Stimulated activated CD4-positive, alpha-beta T cell treated with anti-CD3 and anti-CD28 coated beads, Interleukin-15, amount 100 ng/mL, for 48 hours (primary cell): ENCODE measurements around the gene FKBP1A.

Experiments used
- DNase-seq, 2 donors: peaks; one replicate each; pipeline ENCODE4 v3.0.0-alpha.2; 2020; ENCODE audit warnings: low read depth in 2 of 2

Gene FKBP1A

DNA sequence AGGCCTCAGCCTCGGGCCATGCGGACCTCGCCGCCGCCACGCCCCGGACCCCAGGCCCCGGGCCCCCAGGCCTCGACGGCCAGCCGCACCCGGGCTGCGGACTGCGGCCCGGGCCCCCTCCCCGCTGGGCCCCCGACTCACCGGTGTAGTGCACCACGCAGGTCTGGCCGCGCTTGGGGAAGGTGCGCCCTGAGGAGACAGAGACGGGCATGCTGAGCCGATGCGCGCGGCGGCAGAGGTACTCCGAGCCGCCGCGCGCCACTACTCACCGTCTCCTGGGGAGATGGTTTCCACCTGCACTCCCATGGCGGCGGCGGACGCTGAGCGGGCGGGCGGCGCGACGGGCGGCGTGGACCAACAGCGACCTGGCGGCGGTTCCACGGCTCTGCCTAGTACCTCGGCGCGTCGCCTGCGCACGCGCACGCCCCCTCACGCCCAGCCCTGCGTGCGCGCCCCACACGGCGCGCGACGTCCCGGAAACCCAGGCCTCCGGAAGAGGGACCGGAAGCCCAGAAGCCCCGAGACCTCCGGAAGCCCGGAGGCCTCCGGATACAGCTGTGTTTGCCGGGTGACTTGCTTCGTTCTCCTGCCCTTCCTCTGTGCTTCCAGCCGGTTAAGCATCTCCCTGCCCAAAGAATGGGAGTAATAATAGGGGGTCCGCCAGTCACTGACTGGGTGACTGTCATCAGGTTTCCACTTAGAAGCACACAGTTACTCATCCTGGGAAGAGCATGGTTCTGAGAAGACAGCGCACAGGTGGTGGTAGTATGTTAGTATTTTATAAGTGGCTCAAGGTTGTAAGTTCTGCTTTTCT is at the start of gene FKBP1A:
FKBP1A (minus strand) TSS at position 362 of the 814 bp plus-strand sequence; CDS start at position 306, 56 bp downstream.
- peak; percentile 77 to 89 for DNase-seq

DNA sequence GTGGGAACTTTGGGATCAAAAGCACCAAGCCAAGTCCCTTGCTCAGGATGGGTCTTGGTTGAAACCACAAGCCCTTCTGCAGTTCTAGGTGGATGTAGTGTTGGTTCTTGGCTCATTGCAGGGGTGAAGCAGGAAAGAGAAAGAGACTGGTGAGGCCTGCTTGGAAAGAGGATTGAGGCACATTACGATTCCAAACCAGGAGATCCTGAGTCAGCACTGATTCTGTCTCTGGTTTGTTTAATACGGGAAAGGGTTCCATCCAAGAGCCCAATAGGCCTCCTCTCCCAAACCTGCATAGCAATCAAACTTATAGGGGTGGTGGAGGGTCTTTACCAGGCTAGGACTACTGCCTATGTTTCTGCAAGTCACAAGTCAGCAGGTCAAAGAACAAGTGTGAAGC is 49.5 kb upstream of the FKBP1A start:
- no peak for DNase-seq

DNA sequence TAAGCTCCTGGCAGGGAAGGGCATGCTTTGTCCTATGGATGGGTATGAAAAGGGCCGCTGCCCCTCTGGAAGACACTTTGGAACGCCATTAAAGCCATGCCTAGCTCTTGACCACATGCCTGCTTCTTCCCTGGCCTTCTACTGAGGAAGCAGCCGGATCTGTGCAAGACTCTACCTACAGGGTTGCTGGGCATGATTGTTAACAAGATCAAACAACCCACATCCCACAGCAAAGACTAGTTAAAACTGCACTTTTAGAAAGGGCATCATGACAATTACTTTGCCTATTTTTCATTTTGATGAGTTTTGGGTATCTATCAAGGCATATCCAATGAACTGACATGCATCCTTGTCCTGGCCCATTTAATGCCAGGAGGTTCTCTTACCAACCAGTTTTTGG is 48.3 kb upstream of the FKBP1A start:
- no peak for DNase-seq

DNA sequence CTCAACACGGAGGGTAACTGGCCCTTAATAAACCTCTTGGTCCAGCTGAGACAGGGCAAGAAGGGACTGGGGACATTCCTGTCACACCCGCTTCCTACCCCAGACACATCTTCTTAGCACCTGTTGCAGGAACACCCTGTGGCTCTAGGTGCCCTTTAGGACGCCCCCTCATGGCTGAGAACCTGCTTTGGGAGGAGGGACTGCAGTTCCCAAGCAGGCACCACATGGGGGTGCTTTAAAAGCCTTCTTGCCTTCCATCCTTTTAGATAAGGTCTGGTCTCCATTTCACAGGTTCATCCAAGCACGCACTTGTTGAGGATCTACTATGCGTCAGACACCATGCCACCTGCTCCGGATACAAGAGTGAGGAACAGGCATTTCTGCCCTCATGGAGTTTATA is 47.2 kb upstream of the FKBP1A start:
- no peak for DNase-seq

DNA sequence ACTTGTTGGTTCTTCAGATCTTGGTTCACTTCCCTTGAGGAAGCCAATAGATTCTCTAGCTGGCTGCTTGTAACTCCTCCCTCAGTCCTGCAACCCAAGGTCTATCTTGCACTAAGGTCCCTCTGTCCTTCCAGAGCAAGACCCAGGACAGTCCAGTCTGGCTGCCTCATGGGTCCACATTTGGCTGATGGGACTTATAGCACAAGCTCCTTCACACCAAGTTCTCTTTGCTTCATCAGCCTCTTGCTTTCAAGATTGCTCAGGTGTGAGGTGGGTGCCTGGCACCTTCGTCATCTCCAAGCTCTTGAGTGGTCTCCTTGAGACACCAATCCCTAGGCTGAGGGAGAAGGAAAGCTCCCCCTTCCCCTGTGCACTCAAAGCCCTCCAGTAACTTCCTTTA is 45.5 kb upstream of the FKBP1A start:
- no peak for DNase-seq

DNA sequence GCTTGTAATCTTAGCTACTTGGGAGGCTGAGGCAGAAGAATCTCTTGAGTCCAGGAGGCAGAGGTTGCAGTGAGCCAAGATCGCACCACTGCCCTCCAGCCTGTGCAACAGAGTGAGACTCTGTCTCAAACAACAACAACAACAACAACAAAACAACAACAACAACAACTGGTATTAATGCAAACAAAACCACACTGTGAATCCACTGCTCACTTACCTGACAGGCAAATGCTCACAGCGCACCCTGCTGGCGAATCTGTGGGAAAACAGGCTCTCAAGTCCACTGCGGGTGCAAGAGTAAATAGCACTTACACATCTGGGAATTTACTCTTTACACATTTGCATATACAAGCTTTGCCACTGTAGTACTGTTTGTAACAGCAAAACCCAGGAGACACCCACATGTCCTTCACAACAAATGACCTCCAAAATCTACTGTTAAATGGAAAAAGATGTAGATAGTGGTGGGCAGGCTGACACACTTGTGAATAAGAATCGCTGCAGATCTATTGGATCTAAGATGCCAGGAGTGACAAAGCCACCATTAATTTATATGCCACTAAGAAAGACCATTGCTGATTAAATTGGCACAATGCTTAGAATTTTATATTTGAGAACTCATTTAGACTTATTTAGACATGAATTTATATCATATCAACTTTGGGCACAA is 44.5 kb upstream of the FKBP1A start:
- peak; percentile 59 to 68 for DNase-seq

DNA sequence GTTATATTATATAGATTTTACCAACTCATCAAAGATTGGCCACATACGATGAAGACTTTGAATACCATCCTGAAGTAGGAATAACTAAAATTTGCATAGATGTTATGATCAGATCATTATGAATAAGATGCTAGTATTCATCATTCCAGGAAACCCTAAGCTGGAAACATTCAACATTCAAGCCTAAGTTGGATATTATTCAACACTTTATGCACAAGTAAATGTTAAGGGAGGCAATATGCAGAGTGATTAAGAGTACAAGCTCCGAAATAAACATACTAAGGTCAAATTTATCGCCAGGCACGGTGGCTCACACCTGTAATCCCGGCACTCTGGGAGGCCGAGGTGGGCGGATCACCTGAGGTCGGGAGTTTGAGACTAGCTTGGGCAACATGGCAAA is 43.4 kb upstream of the FKBP1A start:
- no peak for DNase-seq

DNA sequence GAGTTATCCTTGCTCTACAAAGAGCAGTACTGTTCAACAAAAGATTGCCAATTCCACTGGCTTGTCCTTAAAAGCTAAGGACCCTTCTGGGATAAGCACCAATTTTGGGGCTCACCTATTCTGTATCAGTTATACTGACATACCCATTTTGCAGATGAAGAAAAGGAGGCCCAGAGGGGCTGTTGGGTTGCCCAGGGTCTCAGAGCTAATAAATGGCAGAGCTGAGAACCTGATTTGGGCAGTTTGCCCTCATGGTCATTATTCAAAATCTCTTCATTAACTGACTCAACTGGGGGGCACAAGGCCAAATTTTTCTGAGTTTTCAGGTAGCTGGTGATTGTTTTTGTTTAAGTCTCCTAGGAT is 42.5 kb upstream of the FKBP1A start:
- no peak for DNase-seq

DNA sequence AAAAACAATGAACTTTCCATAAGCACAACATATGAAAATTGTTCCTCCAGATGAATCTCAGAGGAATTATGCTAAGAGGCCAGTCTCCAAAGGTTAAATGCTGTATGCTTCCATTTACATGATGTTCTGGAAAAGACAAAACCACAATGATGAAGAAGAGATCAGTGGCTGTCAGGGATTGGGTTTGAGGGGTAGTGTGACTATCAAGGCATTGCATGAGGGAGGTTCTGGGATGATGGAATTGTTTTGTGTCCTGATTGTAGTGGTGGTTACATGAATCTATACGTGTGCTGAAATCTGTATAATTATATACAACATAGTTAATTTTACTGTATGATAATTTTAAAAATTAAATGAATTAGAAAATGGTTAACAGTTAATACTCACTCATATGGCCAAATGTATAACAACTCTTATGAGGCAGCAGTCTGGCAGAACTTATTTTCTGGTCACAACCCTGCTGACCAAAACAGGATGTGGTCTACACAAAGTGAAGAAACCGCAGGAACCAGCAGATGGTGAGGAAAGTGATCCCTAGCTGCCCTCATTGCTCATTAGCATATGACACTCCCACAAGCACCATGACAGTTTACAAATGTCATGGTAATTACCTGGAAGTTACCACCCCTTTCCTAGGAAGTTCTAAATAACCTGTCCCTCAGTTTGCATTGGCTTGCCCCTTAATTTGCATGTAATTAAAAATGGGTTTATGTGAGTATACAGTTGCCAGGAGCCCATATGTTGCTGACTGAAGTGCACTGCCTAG is 41.9 kb upstream of the FKBP1A start:
- peak; percentile 53 to 57 for DNase-seq

DNA sequence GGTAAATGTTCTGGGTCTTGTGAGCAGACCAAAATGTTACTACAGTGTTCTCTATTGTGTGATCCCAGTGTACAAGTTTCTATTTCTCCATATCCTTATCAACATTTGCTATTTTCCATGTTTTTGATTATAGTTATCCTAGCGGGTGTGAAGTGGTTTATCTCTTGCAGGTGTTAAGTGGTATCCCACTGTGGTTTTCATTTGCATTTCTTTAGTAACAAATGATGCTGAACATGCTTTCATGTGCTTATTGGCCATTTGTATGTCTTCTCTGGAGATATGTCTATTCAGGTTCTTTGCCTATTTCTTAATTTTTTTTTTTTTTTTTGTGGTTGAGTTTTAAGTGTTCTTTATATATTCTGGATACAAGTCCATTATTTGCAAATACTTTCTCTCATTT is 38.3 kb upstream of the FKBP1A start:
- no peak for DNase-seq

DNA sequence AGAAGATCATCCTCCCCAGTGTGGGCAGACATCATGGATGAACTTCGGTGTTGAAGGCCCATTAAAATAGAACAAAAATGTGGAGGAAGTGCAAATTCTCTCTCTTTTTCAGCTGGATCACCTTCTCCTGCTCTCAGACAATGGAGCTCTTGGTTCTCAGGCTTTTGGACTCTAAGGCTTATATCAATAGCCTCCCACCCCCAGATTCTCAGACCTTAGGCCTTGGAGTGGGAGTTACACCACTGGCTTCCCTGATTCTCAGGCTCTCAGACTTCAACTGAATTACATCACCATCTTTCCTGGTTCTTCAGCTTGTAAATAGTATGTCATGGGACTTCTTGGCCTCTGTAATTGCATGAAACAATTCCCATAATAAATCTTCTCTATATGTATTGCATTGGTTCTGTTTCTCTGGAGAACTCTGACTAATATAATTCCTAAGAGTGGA is 37.2 kb upstream of the FKBP1A start:
- DNase-seq: no peak

DNA sequence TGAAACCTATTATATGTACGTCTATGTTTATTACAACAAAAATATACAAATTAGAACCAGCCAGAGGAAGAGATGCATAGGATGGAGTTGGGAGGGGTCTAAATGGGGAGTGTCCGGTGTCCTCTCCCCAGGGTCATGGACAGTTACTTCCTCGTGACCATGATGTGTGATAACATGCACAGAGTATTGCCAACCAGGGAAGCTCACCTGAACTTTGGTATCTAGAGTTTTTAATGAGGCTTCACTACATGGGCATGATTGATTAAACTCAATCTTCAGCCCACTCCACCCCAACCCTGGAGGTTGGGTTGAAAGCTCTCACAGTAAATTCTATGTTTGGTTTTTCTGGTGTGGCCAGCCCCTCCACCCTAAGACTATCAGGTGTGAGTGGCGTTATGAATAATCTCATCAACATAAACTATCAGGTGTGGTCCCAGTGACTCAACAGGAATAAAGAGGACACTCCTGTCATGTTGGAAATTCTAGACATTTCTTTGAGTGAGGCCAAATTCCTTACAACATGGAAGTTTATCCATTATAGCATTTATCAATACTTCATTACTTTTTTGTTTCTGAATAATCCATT is 36.4 kb upstream of the FKBP1A start:
- no peak for DNase-seq

DNA sequence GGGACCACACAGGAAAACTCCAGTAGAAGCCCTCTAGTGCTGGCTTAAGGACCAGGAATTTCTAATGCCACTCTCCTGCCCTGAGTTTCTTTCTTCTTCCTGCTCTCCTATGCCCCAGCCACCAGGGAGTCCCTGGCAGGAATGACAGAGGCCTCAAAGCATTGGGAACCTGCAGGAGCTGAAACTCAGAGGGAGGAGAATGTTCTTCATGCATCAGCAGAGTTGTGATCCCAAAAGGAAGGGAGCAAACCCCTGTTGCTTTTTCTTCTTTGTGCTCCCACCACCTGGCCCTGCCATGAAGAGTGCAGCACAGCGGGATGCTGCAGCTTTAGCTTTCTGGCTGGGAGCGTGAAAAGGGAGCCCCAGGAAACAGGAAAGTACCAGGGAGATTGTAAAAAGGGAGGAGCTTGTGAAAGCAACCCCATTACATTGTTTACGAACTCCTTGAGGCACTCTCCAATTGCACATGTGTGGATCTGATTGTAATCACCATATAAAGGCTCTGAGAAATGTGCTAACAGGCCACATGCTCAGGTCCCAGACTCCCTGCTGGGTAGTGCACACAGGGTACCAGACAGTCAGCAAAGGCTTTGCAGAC is 34.7 kb upstream of the FKBP1A start:
- DNase-seq: no peak

DNA sequence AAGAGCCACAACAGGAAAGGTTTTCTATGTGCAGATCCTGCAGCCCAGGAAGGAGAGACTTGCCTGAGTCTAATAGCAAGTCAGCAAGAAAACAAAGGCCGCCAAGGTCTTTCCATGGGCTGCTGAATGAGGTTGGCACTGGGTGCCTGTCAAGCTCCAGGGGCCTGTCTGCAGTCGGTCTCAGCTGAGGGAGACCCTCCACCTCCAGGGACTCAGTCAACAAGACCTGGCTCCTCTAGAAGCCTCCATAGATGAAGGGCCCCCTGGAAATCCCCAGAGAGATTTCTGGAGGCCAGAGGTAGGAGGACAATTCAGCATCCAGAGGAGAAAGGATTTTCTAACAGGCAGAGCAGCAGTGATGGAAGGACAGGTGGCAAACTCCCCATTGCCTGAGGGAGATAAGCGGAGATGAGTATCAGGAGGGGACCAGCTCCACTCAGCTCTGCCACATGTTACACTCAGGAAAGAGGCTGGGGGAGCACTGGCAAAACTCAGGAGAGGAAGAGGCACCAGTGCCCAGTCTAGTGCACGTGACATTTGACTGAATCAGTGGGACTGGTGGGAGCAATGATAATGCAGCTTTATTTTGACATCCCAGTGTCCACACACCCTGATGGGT is 33.5 kb upstream of the FKBP1A start:
- no peak for DNase-seq

DNA sequence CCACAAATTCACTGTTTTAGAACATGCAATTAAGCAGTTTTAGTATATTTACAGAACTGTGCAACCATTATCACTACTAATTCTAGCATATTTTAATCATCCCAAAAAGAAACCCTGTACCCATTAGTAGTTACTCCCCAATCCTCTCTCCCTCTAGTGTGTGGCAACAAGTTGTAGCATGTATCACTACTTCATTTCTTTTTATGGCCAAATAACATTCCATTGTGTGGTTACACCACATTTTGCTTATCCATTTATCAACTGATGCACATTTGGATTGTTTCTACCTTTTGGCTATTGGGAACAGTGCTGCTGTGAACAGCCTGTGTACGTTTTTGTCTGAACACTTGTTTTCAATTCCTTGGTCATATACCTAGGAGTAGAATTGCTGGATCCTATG is 31.5 kb upstream of the FKBP1A start:
- no peak for DNase-seq

DNA sequence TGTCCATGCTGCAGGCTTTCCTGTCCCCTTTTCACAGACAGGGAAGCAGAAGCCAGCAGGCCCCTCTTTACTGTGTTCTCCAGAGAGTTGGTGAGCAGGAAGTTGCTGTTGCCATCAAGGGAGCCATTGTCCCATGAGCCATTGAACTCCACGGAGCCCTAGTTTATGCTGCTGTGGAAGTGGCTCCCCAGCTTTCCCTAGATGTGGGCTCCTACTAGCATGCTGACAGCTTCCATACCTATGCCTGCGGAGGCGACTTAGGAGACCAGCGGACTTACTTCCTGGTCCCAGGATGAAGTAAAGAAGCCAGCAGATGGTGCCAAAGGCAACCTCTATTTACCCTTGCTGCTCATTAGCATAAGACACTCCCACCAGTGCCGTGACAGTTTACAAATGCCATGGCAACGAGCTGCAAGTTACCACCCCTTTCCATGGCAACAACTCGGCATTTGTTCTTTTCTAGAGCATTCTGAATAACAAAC is 30.8 kb upstream of the FKBP1A start:
- peak in 1 of 2 donors; percentile 5 for DNase-seq

DNA sequence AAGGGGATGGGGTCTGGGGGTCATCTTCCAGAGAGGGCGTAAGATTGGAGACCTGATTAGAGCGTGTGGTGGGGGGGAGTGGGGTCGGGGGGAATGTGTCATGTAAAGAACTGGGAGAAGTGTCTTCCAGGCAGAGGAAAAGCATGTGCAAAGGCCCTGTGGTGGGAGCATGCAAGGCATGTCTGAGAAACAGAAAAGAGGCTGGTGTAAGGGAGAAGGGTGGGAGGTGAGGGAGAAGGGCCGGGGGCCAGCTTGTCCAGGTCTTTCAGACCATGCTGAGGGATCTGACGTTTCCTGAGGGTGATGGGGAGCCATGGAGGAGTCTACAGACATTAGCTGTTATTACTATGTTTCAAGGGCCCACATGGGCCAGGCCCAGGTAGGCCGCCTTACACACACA is 30.4 kb upstream of the FKBP1A start:
- DNase-seq: no peak

DNA sequence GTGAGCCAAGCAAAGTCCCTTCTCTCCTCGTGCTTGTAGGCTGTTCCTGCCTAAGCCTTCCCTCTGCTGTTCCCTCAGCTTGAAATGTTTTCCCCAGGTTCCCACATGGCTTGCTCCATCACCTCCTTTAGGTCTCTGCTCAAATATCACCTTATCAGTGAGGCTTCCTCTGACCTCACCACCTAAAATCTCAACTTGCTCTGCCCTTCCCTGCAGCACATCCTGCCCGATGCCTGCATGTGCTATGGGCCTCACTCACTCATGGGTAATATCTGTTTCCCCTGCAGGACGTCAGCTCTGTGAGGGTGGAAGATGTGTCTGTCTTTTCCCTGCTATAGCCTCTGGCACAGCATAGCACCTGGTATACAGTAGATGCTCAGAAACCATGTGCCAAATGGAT is 29.9 kb upstream of the FKBP1A start:
- DNase-seq: no peak

DNA sequence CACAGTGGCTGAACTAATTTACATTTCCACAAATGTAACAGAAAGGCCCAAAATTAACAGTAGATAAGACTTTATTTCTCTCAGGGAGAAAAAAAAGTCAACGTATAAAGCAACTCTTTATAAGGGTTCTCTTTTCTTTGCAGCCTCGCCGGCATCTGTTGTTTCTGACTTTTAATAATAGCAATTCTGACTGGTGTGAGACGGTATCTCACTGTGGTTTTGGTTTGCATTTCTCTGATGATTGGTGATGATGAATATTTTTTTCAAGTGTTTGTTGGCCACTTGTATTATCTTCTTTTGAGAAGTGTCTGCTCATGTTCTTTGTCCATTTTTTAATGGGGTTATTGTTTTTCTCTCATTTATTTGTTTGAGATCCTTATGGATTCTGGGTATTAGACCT is 27.2 kb upstream of the FKBP1A start:
- no peak for DNase-seq

DNA sequence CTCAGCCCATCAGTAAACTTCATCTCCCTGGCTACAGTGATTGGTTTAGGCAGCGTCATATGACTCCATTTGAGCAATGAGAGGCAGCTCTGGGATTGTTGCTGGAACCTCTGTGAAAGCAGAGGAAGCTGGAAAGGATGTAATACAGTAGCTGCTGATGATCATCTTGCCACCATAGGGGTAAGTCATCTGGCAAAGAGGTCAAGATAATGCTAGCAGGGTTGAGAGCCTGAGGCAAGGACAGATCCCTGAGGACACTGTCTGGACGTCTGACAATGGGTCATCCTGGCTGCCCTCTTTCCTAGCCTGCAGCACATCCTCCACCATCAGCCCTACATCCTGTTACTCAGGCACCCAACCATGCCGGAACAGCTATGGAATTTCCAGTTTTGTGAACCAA is 25.5 kb upstream of the FKBP1A start:
- DNase-seq: no peak

DNA sequence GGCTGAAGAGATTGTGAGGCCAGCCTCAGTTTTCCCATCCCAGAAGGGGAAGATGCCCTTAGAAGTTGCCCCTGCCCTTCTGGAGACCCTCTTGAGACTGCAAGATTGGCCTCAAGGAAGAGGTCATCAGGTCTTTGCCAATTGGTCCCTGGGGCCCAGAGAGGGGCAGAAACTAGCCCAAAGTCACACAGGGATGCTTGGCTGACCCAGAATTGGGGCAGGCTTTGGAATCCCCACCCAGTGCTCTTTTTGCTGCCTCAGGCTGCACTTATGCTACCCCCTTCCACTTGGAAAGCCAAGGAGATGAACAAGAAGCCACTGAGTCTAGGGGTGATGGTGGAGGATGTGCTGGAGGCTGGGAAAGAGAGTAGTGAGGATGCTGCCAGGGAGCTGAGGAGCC is 24.9 kb upstream of the FKBP1A start:
- DNase-seq: no peak
